CD4-positive, alpha-beta T cell (primary cell): ENCODE data around the gene REL. TPM values are rescaled to one million over a fixed set of nuclear protein-coding genes. Genes with fewer than 3 reads are reported as not detected.

Experiments
- ATAC-seq: fragments of 200-7000 bp; cut with Tn5 transposase; one replicate; pipeline ENCODE4 v1.10.0; 2022; ENCODE audit warnings: mild to moderate bottlenecking; ENCODE audit not compliant: poor library complexity
- CTCF ChIA-PET: fragments of 350-600 bp; sonication (Branson Sonifier 250); formaldehyde crosslinking; loops from one replicate; lab custom pipeline; 2021; ENCODE audit warnings: antibody characterized with exemption, inconsistent platforms; lab: Charles Lee
- POLR2A ChIA-PET: fragments of 350-600 bp; sonication (Branson Sonifier 250); formaldehyde crosslinking; loops from one replicate; lab custom pipeline; 2021; ENCODE audit warnings: antibody characterized with exemption, inconsistent platforms; lab: Charles Lee
- DNase-seq, 14 experiments: peaks; one replicate each; pipeline ENCODE4 v3.0.0-alpha.2; 2013 to 2020; ENCODE audit warnings: mixed read lengths in 2 of 14
- H3K27ac ChIP-seq, 2 donors: one replicate each; pipeline versions ENCODE4 v1.5.1 to v1.7.0; 2013; ENCODE audit warnings: low read length in 2 of 2, low read depth in 1 of 2, mild to moderate bottlenecking in 1 of 2
- H3K27me3 ChIP-seq, 2 experiments: 1 replicate in 1 of 2; 2 replicates in 1 of 2; pipeline versions ENCODE4 v1.6.1 to v1.7.0; 2013; ENCODE audit warnings: low read length in 2 of 2, control low read depth in 1 of 2, mild to moderate bottlenecking in 1 of 2, moderate library complexity in 1 of 2; ENCODE audit not compliant: insufficient read depth in 2 of 2, control insufficient read depth in 1 of 2
- H3K36me3 ChIP-seq: one replicate; pipeline ENCODE4 v1.6.1; 2013; ENCODE audit warnings: low read length, control low read depth; ENCODE audit not compliant: insufficient read depth
- H3K4me1 ChIP-seq: one replicate; pipeline ENCODE4 v1.6.1; 2013; ENCODE audit warnings: low read length, control low read depth; ENCODE audit not compliant: insufficient read depth
- H3K4me3 ChIP-seq: one replicate; pipeline ENCODE4 v1.5.1; 2013; ENCODE audit warnings: mild to moderate bottlenecking, low read length, moderate library complexity
- H3K9me3 ChIP-seq, 2 experiments: 1 replicate in 1 of 2; 2 replicates in 1 of 2; pipeline versions ENCODE4 v1.6.1 to v1.7.0; 2013; ENCODE audit warnings: low read length in 2 of 2, mild to moderate bottlenecking in 2 of 2, control low read depth in 1 of 2, moderate library complexity in 1 of 2; ENCODE audit not compliant: control insufficient read depth in 1 of 2, insufficient read depth in 1 of 2
- H3K27ac Mint-ChIP-seq: one replicate; pipeline ENCODE4 v1.8.0; 2020; ENCODE audit warnings: mixed read lengths
- H3K27me3 Mint-ChIP-seq: one replicate; pipeline ENCODE4 v1.8.0; 2021; ENCODE audit warnings: mixed read lengths
- H3K36me3 Mint-ChIP-seq: one replicate; pipeline ENCODE4 v1.8.0; 2021; ENCODE audit warnings: low read depth, mixed read lengths
- H3K4me1 Mint-ChIP-seq: one replicate; pipeline ENCODE4 v1.8.0; 2021; ENCODE audit warnings: low read depth, mixed read lengths
- H3K4me3 Mint-ChIP-seq: one replicate; pipeline ENCODE4 v1.8.0; 2020; ENCODE audit warnings: mild to moderate bottlenecking, mixed read lengths
- H3K9me3 Mint-ChIP-seq: one replicate; pipeline ENCODE4 v1.8.0; 2020; ENCODE audit warnings: mixed read lengths
- CTCF ChIP-seq: fragments of 200-600 bp; IDR thresholded peaks from one replicate; pipeline ENCODE4 v1.8.0; 2022; ENCODE audit warnings: antibody characterized with exemption, mild to moderate bottlenecking
- intact Hi-C, 2 experiments: fragments of 100-400 bp; cut with DNase I in 1 of 2; cut with micrococcal nuclease in 1 of 2; formaldehyde crosslinking; loops; one replicate each; pipeline versions ENCODE4 v1.15.1 to v1.9.0; 2023 to 2025; cut with DNase I, micrococcal nuclease
- total RNA-seq, 174 experiments: library from RNA in 2 of 174; stranded (reverse) in 2 of 174; gene quantifications; one replicate each; pipeline ENCODE4 v1.2.3 and lab custom pipeline; 2021 to 2026

Gene REL
- total RNA-seq, 2 experiments from 2014 or later, result 91.9 to 99.9 TPM

DNA sequence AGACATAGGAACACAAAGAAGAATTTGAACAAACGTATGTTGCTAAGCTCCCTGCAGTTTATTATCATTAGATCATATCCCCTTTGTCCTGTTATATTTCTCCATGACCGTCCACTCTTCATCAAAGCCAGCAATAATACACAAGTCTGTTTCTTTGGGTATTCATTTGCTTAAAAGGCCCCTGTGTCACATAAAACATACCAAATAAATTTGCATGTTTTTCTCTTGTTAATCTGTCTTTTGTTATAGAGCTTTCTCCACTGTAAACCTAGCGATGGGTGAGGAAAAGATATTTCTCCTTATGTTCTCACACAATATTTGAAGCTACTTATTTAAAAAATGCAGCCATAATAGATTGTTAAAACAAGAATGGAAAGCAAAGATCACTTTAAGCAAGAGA is 42.9 kb upstream of the REL start:
- Mint-ChIP-seq H3K27ac (no peak overlapping the region), H3K4me1 (peaks cover 11% of the 10 kb centered on the region), H3K27me3 (no peaks in the 10 kb centered on the region), H3K36me3 (no peaks in the 10 kb centered on the region), H3K4me3 (no peak overlapping the region), H3K9me3 (no peaks in the 10 kb centered on the region)
- H3K27me3 ChIP-seq, result no peaks in the 10 kb centered on the region
- ChIA-PET POLR2A (interaction anchor here (1.4 kb wide), 1 partner anchor 43 kb away, joined by 3 read pairs; the partner anchor contains the start of gene REL), CTCF (interaction anchor here (1.4 kb wide), 1 partner anchor 22 kb away, joined by 3 read pairs; no protein-coding TSS in a partner anchor)
- no peak overlapping the region for H3K27ac ChIP-seq
- DNase-seq (no peak), ATAC-seq (no peak)
- H3K9me3 ChIP-seq, result no peaks in the 10 kb centered on the region
- intact Hi-C loops, result no loop called here
- peaks cover 13% of the 10 kb centered on the region for H3K4me1 ChIP-seq
- no peak overlapping the region for H3K4me3 ChIP-seq
- no peak for TF ChIP-seq CTCF
- no peaks in the 10 kb centered on the region for H3K36me3 ChIP-seq

DNA sequence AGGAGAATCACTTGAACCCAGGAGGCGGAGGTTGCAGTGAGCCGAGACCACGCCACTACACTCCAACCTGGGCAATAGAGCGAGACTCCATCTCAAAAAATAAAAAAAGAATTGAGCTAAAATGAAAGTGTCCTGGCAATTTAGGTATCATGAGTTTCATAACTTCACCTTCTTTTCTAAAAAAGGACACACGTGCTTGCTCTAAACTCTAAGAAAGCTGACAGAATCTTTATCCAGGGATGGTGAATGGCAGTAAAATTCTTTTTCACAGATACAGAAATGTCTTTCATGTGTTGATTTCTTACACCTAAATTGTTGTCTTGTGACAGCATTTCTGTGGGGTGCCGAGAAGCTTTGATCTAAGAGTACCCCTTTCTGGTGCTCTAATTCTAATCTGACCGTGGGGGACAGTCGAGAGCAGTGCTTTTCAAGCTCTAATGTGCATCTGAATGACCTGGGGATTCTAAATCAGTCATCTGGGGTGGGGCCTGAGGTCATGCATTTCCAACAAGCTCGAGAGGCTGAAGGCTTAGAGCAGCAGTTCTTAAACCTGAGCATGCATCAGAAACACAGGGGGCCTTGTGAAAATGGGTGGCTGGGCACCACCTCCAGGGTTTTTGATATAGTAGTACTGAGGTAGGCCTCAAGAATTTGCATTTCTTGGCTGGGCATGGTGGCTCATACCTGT is 42.1 kb upstream of the REL start:
- H3K36me3 Mint-ChIP-seq, result no peaks in the 10 kb centered on the region

DNA sequence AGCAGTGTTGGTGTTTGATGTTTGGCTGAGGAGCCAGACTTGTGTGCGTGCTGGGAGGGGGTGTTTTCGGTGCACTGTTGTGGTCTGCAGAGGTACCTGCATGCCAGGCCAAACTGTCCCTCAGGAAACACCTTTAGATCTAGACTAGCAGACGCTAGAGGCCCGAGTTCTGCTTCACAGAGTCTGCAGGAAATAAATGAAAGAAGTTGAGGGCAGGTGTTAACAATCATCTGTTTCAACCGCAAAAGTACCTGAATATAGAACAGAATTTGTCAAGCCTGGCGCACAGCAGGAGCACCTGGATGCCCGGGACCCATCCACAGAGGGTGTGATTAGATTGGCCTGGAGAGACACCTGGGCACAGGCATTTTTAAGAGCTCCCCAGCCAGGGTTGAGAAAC is 40.5 kb upstream of the REL start:
- Histone ChIP-seq H3K4me3 (no peak overlapping the region), H3K4me1 (peaks cover 13% of the 10 kb centered on the region), H3K27me3 (no peaks in the 10 kb centered on the region), H3K36me3 (no peaks in the 10 kb centered on the region), H3K9me3 (no peaks in the 10 kb centered on the region), H3K27ac (no peak overlapping the region)
- Mint-ChIP-seq H3K4me3 (no peak overlapping the region), H3K27ac (no peak overlapping the region), H3K27me3 (no peaks in the 10 kb centered on the region), H3K36me3 (no peaks in the 10 kb centered on the region), H3K9me3 (no peaks in the 10 kb centered on the region), H3K4me1 (peaks cover 11% of the 10 kb centered on the region)
- ATAC-seq, result peak; percentile 46
- CTCF ChIA-PET, result no interaction called here
- TF ChIP-seq CTCF, result no peak
- intact Hi-C loops, result no loop called here
- DNase-seq, result peak in 4 of 14 experiments; percentile 4 to 41 (median 22)
- POLR2A ChIA-PET, result no interaction called here

More for the DNA sequence above, 42.1 kb upstream of the REL start:
- Mint-ChIP-seq H3K27me3 (no peaks in the 10 kb centered on the region), H3K4me3 (no peak overlapping the region), H3K27ac (no peak overlapping the region), H3K4me1 (peaks cover 11% of the 10 kb centered on the region), H3K9me3 (no peaks in the 10 kb centered on the region)
- Histone ChIP-seq H3K36me3 (no peaks in the 10 kb centered on the region), H3K27me3 (no peaks in the 10 kb centered on the region), H3K27ac (no peak overlapping the region), H3K9me3 (no peaks in the 10 kb centered on the region), H3K4me3 (no peak overlapping the region), H3K4me1 (peaks cover 13% of the 10 kb centered on the region)
- no peak for TF ChIP-seq CTCF
- ATAC-seq, result no peak
- CTCF ChIA-PET, result interaction anchor here (1.4 kb wide), 1 partner anchor 23 kb away, joined by 3 read pairs; no protein-coding TSS in a partner anchor
- intact Hi-C loops, result no loop called here
- no peak for DNase-seq
- POLR2A ChIA-PET, result interaction anchor here (0.8 to 1.4 kb wide), 2 partner anchors 11 to 42 kb away, joined by 3 read pairs; partner anchors contain the start of gene REL
